ENCODE results near the gene HSPA1L.
"Not testable (repeated sequence)": the region's sequence is repeated elsewhere in the genome, so short reads cannot be mapped to it uniquely, and the experiment has no call there.

The HSPA1L gene

GRCh38 chr6:31836474-31837368 lies 21.6 kb upstream of the HSPA1L start:
- peak; percentile 38 for DNase-seq (ENCODE audit: low spot score)

DNA sequence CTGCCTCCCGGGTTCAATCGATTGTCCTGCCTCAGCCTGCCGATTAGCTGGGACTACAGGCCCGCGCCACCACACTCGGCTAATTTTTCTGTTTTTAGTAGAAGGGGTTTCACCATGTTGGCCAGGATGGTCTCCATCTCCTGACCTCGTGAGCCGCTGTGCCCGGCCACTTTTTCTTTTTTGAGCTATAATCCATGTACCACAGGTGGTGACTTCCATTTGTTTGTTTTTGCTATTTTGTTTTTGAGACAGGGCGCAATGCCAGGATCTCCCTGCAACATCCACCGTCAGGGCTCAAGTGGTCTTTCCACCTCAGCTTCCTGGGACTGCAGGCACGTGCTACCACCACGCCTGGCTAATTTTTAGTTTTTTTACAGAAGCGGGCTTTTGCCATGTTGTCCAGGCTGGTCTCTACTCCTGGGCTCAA lies 21.0 kb upstream of the HSPA1L start:
- DNase-seq (ENCODE audit: low spot score) = no peak

GRCh38 chr6:31834367-31835250 lies 19.5 kb upstream of the HSPA1L start:
- peak; percentile 81 for DNase-seq (ENCODE audit: low spot score)

- peak; percentile 52 for DNase-seq (ENCODE audit: low spot score)
These were observed 16.5 kb upstream of the HSPA1L start for GRCh38 chr6:31831350-31832215.

- no peak for DNase-seq (ENCODE audit: low spot score)
These were observed 15.8 kb upstream of the HSPA1L start for GRCh38 chr6:31830886-31831335.

GRCh38 chr6:31829633-31830283 lies 14.7 kb upstream of the HSPA1L start:
- DNase-seq (ENCODE audit: low spot score) = peak; percentile 83

- DNase-seq (ENCODE audit: low spot score) = peak; percentile 96
These were observed 12.4 kb upstream of the HSPA1L start, which contains the start of gene HSPA1B for GRCh38 chr6:31827286-31828079. TSS of gene HSPA1B (plus strand) at chr6:31827738. CDS start at chr6:31827951, 213 bp downstream.

- no peak for DNase-seq (ENCODE audit: low spot score)
These were observed 11.8 kb upstream of the HSPA1L start for GRCh38 chr6:31826793-31827285.

DNA sequence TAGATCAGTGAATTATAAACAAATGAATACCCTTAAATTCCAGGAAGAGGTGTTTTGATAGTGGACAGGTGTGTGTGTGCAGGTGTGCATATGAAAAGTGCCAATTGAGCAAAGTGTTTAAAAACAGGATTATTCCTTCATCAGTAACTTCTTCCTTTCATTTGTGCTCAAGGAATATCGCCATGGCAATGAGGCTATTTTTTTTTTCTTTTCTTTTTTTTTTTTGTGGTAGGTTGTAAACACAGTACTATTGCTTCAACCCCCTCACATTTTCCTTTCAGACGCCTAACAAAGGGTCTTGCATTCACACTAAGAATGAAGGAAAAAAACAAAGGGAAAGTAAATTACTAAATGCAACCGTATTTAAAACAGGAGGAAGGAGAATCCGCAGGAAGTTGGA lies 10.5 kb upstream of the HSPA1L start:
- no peak for DNase-seq (ENCODE audit: low spot score)

GRCh38 chr6:31823592-31824196 lies 8.6 kb upstream of the HSPA1L start:
- DNase-seq (ENCODE audit: low spot score) = not testable (repeated sequence)

- DNase-seq (ENCODE audit: low spot score) = peak; percentile 92
These were observed 7.1 kb upstream of the HSPA1L start for GRCh38 chr6:31822036-31822821.

DNA sequence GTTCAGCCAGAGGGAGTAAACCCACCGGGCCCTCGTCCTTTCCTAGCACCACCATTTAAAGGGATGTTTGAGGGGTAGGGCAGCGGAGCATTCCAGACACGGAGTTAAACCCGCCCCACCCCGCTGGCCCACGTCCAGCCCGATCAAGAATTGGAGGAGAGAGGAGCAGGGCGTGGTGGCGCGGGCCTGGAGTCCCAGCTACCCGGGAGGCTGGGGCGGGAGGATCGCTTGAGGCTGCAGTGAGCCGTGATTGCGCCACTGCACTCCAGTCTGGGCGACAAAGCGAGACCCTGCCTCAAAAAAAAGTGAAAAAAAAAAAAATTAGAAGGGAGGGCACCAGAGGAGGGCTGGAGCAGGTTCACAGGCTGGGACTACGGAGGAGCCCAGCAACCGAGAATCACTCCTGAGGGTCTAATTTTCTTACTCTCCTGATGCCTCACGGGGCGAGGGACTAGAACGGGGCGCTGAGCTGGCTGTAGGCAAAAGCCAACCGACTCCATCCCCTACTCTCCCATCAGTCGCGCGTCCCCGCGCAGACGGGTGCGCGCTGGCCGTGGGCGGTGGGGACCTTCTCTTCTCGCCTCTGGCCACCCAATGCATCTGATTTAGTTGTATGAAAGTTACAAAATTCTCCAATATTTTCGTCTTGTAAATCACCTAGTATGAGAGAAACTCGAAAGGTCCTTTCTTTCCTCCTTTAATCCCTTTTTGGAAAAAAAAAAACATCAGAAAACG lies 6.4 kb upstream of the HSPA1L start:
- peak; percentile 73 for DNase-seq (ENCODE audit: low spot score)

DNA sequence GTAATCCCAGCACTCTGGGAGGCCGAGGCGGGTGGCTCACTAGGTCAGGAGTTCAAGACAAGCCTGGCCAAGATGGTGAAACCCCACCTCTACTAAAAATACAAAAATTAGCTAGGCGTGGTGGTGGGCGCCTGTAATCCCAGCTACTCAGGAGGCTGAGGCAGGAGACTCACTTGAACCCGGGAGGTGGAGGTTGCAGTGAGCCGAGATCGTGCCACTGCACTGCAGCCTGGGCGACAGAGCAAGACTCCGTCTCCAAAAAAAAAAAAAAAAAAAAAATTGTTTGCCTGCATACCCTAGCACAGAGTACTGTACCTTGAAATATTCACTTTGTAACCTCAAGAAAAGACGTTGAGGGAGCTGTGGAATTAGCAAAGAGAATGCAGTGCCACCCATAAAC lies 5.3 kb upstream of the HSPA1L start:
- DNase-seq (ENCODE audit: low spot score) = not testable (repeated sequence)

DNA sequence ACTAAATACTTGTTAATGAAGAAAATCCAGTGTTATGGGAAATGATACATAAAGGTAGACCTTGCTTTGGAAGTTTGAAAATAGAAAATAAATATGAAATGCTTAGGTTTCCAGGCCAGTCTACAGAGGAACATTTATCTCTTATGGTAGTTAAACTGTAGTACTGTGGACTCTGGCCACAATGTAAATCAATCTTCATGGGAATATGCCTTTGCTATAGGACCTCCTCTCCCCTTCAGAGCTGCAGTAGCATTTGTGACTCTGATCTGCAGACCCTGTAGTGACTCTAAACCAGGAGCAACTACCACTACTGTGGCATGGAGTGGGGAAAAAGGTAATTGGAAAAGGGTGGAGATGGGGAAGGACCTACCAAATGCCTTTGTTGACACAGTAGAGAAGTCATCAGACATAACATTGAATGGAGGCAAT lies 4.8 kb upstream of the HSPA1L start:
- DNase-seq (ENCODE audit: low spot score) = no peak

GRCh38 chr6:31817929-31818511 lies 2.9 kb upstream of the HSPA1L start:
- DNase-seq (ENCODE audit: low spot score) = not testable (repeated sequence)

GRCh38 chr6:31817133-31817928 lies 2.2 kb upstream of the HSPA1L start:
- DNase-seq (ENCODE audit: low spot score) = not testable (repeated sequence)

DNA sequence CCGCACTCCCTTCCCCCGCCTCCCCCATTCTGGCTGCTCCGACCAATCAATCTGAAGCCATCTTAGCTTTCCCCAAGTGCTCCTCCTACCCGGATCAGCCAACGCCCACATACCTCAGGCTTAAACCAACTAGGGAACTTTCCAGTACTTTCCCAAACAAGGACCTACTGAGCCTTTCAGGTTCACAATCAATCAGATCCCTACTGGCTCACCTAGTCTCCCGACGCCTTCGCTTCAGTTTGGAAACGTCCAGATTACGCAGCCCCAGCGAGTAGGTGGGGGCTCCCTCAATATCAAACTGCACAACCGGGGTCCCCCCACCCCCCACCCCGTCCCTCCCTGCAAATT lies 432 bp downstream of the HSPA1L start:
- DNase-seq (ENCODE audit: low spot score) = peak; percentile 70
